GM19463 (cell line): ENCODE data around the gene CEND1.

Experiments used
- ATAC-seq: cut with Tn5 transposase; IDR thresholded peaks from one replicate; pipeline ENCODE4 v1.9.1; 2021; ENCODE audit warnings: mild to moderate bottlenecking, moderate library complexity; ENCODE audit not compliant: unreplicated experiment

CEND1 gene

DNA sequence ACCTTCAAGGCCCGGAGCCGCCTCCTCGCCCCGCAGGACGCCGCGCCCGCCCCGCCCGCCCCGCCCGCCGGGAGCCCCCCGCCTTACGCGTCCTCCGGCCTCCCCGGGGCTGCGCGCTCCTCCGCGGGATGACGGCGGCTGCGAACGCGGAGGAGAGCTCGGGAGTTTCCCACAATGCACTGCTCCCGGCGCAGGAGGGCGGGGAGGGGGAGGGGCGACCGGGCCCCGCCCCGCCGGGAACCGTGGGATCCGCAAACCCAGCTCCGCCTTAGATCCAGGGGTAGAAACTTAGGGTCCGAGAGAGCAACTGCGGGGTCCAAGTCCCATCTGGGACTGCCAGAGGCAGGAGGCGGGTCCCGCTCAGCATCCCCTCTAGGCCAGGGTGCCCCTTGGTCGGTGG, at the start of gene CEND1:
Gene CEND1, minus strand, starts transcription at position 148 of the 400 bp plus-strand sequence. CDS start 1,514 bp downstream, outside the sequence.
- no peak for ATAC-seq

DNA sequence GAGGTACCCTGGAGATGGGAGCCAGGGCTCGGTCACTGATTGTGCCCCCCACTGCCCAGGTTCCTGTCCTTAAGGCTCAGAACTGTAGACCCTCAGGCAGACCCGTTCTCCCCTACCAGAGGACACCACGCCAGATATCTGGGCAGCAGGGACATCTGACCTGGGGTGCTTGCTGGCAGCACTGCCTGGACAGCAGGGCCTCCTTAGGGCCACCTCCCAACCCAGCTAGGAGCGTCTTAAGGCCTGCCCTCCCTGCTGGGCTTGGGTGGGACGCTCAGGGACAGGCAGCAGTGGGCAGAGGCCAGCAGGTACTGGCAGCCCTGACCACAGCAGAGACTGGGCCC, 49.4 kb upstream of the CEND1 start:
- no peak for ATAC-seq

DNA sequence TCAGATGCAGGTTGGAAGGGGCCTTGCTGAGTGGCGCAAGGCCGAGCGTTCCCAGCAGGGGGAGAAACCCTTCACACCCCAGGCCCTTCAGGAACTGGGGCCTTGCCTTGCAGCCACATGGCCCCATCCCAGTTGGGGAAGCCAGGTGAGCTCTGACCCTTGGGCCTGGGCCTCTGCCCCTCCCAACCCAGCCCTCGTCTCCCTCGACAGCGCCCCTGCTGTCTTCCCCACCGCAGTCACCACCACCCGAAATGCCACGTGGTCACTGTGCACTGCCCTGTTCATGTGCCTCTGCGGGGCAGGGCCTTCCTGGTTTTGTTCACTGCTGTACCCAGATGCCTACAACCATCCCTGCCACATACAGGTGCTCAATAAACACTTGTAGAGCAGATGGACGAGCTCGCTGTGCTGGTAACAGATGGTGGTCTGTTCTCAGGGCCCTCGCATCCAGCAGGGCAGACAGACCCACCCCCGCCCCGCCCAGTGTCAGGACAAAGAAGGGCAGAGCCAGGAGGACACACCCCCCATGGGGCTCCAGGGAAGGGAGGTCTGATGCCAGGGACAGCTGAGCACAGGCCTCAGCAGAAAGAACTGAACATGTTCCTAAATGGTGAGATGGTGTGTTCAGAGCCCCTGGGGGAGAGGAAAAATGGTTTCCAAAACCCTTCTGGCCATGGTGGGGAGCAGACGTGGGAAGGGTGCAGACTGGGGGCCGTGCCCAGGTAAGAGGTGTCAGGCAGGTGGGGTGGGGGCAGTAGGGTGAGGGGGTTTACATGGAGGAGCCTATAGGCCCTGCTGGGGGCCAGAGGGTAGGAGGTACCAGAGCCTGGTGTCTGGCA, 48.8 kb upstream of the CEND1 start:
- ATAC-seq = no peak

DNA sequence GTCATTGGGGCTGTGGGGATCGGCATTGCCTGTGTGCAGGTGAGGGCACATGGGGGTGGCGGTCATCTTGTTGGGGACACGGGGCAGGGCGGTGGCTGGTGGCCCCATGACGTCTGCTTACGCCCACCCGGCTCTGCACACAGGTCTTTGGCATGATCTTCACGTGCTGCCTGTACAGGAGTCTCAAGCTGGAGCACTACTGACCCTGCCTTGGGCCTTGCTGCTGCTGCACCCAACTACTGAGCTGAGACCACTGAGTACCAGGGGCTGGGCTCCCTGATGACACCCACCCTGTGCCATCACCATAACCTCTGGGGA, 48.1 kb upstream of the CEND1 start:
- ATAC-seq = no peak

DNA sequence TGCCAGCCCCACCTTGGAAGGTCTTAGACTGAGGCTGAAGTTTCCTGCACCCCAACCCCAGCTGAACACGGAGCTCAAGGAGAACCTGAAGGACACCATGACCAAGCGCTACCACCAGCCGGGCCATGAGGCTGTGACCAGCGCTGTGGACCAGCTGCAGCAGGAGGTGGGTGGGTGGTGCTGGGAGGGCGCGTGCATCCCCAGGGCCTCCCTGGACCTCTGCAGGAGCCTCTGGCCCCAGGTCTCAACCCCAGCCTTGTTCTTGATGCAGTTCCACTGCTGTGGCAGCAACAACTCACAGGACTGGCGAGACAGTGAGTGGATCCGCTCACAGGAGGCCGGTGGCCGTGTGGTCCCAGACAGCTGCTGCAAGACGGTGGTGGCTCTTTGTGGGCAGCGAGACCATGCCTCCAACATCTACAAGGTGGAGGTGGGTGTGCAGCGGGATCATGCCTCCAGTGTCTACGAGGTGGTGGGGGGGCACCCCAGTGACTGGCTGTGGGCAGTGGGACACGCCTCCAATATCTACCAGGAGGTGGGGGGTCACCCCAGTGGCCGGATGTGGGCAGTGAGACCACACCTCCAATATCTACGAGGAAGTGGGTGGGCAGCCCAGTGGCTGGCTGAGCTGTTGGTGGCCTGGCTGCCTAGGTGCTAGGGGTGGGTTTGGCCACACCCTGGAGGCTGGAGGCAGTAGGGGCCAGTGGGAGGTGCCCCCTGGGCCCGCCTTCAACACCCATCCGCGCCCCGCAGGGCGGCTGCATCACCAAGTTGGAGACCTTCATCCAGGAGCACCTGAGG, 47.5 kb upstream of the CEND1 start:
- no peak for ATAC-seq

DNA sequence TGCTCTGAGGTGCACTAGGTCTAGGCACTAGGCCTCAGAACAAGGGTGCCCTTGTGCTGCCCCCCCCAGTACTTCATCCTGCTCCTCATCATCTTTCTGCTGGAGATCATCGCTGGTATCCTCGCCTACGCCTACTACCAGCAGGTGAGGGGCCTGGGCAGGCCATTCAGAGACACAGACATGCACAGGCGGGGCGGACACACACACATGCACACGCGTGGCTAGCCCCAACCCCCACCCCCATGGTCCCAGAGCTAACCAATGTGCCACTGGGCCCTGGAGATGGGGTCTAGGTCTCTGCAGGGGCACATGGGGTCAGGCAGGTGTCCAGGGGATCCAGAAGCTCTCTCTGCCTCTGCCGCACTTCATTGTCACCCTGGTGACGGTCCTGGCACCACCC, 46.8 kb upstream of the CEND1 start:
- ATAC-seq = no peak

DNA sequence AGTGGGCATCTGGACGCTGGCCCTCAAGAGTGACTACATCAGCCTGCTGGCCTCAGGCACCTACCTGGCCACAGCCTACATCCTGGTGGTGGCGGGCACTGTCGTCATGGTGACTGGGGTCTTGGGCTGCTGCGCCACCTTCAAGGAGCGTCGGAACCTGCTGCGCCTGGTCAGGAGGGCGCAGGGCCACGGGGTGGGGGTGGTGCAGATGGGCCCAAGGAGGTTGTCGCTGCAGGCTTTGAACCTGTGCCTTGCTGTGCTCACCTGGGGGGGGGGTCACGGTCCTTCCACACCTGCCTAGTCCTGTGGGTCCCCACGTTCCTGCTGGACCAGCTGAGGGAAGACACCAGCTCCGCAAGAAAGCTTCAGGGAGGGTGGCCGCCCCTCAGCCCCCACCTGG, 46.4 kb upstream of the CEND1 start:
- ATAC-seq = no peak

DNA sequence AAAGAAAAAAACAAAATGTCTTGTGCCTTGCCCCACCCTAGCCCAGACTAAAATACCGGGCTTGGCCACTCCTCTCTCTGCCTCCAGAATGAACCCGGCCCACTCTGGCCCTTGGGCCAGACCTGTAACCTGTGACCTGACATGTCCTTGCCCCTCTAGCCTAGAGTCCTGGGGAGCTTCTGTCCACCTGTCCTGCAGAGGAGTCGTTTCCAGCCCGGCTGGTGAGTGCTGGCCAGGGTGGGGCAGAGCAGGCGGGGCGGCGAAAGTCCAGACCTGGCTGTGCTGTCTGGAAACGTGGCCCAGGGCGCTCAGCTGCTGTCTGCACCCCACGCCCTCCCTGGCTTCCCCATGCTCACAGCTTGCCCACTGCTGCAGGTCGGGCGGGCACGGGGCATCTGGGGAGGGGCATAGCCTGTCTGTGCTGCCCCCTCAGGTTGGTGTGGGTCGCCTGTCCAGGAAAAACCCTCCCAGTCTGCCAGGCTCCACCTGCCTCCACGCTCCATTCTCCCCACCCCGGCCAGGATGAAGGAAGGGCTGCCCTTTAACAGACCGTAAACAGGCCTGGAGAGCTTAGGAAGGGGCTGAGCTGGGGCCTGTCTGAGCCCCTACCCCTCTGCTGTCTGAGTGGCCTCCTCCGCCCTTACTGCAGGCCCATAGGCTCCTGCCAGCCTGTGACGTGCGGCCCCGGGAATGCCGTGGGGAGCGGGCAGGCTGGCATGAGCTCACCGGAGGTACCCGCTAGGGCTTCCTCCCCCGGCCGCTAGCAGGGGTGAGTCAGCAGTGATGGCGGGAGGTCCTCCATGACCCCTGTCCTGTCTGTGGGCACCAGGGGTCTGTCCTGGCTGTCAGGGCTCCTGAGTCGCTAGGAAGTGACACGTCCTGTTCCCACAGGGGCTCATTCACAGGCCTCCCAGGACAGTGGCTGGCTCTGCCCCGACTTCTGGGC, 44.8 kb upstream of the CEND1 start:
- no peak for ATAC-seq

DNA sequence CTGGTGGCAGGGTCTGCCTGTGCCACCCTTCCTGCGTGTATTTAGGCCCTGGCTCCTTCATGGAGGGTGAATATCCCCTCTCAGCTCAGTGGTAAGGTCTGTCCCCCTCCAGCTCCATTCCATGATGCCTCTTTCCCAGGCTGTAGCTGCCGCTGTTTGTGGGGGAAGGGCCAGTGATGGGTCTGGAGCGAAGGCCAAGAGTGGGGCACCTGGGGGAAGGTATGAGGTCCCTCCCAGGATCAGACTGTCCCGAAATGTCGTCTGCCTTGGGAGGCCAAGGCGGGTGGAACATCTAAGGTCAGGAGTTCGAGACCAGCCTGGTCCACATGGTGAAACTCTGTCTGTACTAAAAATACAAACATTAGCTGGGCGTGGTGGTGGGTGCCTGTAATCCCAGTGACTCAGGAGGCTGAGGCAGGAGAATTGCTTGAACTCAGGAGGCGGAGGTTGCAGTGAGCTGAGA, 44.0 kb upstream of the CEND1 start:
- ATAC-seq = no peak

DNA sequence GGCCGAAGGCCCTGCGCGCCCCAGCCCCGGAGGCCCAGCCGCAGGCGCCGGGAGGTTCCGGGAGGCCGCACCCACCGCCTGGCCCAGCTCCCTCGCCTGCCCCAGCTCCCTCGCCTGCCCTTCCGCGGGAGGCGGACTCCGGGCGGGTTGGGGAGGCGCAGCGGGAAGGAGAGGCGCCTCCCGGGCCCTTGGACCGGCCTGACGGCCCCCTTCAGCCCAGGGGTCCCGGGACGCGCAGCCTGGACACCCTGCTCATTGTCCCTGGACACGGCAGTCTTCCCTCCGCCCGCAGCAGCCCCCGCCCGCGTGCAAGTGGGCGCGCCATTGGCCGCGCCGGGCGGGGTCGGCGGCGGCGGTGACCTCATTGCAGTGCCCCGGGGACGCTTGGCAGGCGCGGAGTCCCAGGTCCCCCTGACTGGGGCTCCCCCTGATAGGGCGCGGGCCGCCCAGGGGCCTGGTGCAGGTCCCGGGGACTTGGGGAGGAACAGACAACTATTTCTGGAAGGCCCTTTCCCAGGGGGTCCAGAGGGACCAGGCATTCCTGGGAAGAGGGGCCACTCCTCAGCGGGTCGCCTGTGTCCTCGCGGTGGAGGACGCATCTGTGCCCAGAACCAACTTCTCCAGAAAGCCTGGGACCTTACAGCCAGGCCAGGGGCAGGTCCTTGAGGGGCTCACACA, 43.4 kb upstream of the CEND1 start:
- peak; percentile 27 for ATAC-seq

DNA sequence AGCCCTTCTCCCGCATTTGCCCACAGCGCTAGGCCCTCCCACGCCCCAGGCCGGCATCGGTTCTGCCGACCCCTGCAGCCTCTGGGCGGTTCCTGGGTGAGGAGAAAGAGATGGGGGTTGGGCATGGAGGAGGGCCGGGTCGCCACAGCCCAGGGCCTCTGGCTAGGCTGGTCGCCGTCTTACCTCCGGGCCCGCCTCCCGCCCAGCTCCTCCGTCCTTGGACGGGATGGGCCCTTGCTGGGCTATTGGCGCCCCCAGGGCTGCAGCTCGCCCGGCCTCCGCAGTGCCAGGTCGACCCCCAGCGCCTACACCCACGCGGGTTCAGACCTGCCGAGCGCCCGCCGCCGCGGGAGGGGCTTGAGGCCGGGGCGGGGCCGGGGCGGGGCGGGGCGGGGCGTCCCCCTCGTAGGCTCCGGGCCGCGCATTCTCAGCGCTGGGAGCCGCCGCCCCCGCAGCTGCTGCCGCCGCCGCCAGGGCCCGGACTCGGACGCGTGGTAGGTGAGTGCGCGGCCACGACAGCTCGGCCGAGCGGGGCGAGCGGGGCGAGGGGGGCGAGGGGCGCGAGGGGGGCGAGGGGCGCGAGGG, 42.7 kb upstream of the CEND1 start, which contains the start of gene CD151:
Gene CD151, plus strand, starts transcription at position 424 of the 585 bp plus-strand sequence. CDS start 3,118 bp downstream, outside the sequence.
- peak; percentile 57 for ATAC-seq

DNA sequence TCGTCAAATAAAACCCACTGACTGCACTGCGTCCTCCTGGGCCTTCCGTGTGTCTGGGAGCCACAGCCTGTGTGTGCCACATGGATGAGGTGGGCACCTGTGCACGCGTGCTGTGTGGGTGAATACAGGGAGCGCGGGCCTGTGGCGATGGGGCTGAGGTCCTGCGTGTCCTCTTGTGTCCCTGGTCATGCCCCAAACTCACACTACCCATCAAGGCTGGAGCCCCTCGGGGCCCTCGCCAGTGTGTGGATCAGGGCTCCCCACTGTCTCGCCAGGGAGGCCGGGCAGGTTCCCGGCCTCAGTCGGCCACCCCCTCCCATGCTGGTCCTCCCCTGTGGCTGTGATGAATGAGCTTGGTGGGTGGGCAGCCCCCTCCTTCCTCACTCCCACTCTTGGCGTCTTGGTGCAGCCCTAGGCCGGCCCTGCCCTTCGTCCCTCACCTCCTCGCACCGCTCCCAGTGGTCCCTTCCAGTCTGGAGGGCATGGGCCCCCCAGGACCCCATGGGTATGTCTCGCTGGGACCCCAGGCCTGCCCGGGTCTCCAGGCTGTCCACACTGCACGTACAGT, 42.2 kb upstream of the CEND1 start:
- no peak for ATAC-seq

DNA sequence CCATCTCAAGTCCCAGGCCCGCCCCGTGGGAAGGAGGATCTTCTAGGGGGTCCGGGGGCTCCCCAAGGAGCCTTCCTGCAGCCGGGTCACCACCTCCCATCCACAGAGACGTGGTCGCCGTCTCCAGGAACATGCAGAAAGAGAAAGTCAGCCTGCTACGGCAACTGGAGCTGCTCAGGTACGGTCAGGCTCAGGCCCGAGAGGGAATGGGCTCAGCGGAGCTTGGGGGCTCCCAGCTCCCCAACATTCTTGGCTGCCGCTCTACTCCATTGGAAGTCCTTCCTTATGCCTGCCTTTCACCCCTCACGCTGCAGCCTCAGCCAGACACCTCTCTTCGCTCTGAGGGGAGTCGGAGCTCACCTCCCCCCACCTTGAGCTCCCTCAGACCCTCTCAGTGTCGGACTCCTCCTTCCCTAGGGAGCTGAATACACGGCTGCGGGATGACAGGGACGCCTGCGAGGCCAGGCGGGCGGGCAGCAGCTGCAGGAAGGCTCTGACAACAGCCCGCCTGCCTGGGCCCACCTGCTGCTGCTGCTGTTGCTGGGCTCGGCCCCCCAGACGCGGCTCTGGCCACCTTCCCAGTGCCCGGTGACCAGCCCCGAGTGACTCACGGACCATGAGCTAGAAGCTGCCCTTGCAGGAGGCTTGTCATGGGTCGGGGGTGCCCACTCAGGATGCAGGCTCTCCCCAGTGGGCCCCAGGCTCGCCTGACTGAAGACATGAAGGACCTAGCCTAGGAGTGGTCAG, 41.4 kb upstream of the CEND1 start:
- ATAC-seq = no peak

DNA sequence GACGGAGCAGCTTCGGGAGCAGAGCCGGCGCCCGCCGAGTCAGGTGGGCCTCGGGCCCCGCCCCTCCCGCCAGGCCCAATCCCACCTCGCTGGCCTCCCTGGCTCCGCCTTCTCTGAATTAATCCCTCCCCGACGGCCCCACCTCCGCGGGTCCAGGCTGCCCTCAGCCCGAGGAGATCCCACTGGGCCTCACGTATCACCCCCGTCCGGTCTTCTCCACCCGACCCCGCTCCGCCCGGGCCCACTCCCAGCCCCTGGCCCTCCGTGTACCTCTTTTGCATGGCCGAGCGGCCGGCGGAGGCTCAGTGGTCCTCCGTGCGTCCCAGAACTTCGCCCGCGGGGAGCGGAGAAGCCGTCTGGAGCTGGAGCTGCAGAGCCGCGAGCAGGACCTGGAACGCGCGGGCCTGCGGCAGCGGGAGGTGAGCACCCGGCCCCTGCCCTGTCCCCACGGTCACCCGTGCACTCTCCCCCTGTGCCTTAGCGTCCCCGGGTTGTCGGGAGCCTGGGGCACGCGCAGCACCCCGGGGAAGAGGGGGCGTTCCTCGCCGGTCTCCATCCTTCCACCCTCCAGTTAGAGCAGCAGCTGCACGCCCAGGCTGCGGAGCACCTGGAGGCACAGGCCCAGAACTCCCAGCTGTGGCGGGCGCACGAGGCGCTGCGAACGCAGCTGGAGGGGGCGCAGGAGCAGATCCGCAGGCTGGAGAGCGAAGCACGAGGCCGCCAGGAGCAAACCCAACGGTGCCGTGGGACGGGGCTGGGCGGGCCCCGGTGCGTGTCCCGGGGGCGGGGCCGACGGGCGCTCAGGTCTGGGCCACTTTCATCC, 40.6 kb upstream of the CEND1 start:
- ATAC-seq = no peak

DNA sequence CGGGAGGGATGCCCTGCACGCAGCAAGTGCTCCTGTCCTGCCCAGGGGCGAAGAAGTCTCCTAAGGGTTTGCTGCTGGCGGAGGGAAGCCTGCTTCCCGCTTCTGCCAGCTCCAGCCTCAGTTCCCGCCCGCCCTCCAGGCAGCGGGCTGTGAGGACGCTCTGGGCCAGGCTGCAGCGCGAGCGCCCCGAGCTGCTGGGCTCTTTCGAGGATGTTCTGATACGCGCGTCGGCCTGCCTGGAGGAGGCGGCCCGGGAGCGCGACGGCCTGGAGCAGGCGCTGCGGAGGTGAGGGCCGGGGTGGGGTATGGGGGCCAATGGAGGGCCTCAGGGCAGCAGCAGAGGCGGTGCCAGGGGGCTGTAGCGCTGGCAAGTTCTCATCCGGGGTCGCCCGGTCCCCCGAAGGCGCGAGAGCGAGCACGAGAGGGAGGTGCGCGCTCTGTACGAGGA, 40.0 kb upstream of the CEND1 start:
- no peak for ATAC-seq

DNA sequence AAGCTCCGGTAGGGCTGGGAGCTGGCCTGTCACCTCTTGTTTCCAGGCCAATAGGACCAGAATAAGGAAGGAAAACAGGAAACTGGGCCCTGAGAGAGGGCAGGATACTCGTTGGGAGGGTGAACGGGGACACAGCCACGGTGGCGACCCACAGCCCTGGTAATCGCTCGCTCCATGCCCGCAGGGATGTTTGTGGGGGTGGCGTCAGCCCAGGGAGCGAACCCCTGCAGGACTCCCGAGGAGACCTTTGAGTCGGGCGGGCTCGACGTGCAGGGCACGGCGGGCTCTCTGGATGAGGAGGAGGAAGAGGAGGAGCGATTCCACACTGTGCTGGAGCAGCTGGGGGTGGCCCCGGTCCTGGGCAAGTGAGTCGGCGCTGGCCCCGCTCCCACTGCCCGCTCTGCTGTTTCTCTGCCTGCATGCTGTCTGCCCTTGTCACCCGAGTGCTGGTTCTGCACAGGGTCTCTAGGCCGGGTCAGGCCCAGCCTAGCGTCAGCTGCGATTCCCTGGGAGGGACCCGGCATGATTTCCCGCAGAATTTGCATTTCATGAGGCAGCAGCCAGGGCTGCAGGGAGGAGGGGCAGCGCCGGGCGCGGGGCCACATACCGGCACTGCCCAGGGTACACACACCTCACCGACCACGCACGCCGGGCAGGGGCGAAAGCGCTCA, 39.4 kb upstream of the CEND1 start:
- ATAC-seq = no peak

DNA sequence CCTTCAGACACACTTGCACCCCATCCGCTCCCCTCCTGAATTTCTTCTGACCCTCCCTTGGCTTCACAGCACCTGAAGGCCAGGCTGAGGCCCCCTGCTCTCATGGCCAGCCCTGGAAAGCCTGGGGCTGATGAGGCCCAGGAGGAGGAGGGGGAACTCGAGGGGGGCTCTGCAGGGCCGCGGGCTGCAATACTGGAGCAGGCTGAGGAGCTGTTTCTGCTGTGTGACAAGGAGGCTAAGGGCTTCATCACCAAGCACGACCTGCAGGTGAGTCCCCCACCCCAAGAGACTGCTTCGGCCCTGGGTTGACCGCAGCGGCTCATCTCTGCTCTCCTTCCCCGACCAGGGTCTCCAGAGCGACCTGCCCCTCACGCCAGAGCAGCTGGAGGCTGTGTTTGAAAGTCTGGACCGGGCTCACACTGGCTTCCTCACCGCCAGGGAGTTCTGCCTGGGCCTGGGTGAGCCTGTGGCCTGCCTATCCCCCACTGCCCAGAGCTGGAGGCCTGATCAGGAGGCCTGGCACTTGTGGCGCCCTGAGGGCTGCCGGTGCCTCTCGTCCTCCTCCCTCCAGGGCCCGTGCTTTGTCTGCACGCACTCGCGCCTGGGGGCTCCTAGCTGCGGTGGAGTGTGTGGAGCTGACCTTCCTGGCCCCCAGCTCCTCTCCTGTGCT, 38.8 kb upstream of the CEND1 start:
- ATAC-seq = no peak
